NCI-H524 (cell line): Measurements from ENCODE around the gene SELENOV.

ENCODE experiments used
- DNase-seq, 2 experiments: peaks; one replicate each; lab custom pipeline; 2025; lab: John Stamatoyannopoulos, UW

The SELENOV gene

DNA sequence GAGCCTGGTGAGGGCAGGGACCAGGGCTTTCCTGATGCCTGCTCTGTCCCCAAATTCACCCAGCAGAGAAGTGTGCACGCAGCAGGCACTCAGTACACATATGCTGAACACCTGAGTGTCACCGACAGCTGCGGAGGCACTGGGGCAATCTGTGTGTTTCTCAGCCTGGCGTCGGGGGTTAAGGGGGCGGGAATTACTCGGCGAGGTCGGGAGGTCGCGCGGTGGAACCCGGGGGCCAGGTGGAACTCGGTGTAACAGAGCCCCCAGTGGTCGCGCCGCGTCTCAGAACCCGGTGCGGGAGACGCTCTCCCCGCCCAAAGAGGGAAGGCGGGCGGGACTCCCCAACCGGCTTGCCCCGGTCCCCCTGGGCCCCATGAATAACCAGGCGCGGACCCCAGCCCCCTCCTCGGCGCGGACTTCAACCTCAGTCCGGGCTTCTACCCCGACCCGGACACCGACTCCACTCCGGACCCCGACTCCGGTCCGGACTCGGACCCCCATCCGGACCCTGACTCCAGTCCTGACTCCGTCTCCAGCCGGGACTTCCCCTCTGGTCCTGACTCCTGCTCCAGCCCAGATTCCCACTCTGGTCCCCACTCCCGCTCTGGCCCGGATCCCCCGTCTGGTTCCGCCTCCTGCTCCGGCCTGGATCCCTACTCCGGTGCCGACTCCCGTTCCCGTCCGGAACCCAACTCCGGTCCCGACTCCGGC lies at the start of gene SELENOV:
Gene SELENOV (plus strand): TSS at position 300 of the 711 bp plus-strand sequence. CDS start 74 bp downstream, at position 374.
- peak; percentile 64 to 78 for DNase-seq

DNA sequence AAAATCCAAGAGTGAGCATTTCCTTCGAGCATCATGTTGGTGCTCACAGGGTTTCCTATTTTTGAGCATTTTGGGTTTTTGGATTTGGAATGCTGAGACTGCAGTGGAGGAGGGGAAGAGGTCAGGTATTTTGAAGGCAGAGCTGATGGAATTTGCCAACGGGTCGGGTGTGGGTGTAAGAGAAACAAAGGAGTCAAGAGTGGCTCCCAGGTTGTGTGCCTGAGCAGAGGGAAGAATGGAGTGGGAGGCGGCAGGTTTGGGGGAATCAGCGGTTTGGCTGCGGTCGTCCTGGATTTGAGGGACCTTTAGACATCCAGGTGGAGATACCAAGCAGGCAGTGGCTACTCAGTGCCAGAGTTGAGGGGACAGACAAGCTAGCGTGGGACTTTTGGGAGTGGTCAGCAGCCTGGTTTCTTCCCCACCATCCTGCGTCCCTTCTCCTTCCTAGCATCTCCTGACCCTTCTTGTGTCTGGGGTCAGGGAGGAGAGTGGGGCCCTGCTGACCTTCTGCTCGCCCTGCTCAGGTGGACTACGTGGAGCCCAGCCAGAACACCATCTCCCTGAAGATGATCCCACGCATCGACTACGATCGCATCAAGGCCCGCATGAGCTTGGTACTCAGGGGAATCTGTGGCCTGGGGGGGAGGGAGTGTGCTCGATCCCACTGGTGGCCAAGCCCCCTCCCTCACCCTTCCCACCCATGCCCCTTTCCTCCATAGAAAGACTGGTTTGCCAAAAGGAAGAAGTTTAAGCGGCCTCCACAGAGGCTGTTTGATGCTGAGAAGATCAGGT lies 48.8 kb upstream of the SELENOV start:
- DNase-seq: no peak

GRCh38 chr19:39467941-39468340 lies 47.0 kb upstream of the SELENOV start:
- no peak for DNase-seq

GRCh38 chr19:39469036-39469435 lies 45.9 kb upstream of the SELENOV start:
- no peak for DNase-seq

GRCh38 chr19:39469567-39469966 lies 45.4 kb upstream of the SELENOV start:
- DNase-seq: no peak

GRCh38 chr19:39470724-39471339 lies 44.1 kb upstream of the SELENOV start:
- no peak for DNase-seq

- no peak for DNase-seq
Observed at GRCh38 chr19:39471756-39472536, 43.0 kb upstream of the SELENOV start.

DNA sequence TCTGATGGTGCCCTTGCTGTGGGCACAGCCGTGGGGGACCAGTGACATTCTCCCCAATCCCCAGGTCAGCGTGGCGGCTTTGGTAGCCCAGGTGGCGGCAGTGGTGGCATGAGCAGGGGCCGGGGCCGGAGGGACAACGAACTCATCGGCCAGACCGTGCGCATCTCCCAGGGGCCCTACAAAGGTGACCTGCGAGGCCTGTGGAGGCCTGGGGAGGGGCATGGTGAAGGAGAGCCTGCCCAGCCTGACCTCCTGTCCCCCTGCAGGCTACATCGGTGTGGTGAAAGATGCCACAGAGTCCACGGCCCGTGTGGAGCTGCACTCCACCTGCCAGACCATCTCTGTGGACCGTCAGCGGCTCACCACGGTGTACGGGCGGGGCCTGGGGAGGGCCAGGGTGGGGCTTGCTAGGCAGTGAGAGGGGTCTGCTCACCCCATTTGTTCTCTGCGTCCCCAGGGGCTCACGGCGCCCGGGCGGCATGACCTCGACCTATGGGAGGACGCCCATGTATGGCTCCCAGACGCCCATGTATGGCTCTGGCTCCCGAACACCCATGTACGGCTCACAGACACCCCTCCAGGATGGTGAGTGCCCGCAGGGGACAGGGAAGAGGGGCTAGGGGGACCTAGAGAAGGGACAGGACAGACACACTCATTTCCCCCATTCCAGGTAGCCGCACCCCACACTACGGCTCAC lies 42.0 kb upstream of the SELENOV start:
- DNase-seq: no peak

DNA sequence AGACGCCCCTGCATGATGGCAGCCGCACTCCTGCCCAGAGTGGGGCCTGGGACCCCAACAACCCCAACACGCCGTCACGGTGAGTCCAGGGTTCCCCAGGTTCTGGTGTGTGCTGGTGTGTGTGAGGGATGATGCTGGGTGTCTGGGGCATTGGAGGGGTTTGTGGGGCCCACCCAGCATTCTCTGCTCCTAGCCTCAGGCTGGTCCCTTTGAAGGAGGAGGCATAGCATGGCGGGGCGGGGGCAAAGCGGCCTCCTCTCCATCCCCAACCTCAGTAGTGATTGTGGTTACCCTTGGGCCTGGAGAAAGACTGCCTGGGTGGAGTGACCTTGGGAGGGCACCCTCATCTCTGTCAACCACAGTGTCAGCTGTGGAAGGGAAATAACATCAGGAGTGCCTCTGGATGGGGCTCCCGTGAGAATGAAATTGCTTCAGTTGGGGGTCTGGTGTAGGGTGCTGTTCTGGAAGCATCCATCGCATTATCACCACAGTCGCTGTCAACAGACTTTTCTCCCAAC lies 41.4 kb upstream of the SELENOV start:
- DNase-seq: no peak

- DNase-seq: peak; percentile 42 to 63
Observed at GRCh38 chr19:39474139-39474620, 40.8 kb upstream of the SELENOV start.

- DNase-seq: no peak
Observed at GRCh38 chr19:39475748-39476147, 39.2 kb upstream of the SELENOV start.

DNA sequence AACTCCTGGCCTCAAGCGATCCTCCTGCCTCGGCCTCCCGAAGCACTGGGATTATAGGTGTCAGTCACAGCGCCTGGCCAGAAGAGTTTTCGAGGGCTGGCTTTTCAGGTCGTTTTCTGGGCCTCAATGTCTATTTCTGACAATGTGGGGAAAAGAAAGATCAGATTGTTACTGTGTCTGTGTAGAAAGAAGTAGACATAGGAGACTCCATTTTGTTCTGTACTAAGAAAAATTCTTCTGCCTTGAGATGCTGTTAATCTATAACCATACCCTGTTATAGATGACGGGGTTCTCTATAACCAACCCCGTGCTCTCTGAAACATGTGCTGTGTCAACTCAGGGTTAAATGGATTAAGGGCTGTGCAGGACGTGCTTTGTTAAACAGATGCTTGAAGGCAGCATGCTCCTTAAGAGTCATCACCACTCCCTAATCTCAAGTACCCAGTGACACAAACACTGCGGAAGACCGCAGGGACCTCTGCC lies 35.6 kb upstream of the SELENOV start:
- DNase-seq: peak; percentile 78 to 88

- DNase-seq: peak; percentile 78 to 88
Observed at GRCh38 chr19:39479916-39480315, 35.0 kb upstream of the SELENOV start.

DNA sequence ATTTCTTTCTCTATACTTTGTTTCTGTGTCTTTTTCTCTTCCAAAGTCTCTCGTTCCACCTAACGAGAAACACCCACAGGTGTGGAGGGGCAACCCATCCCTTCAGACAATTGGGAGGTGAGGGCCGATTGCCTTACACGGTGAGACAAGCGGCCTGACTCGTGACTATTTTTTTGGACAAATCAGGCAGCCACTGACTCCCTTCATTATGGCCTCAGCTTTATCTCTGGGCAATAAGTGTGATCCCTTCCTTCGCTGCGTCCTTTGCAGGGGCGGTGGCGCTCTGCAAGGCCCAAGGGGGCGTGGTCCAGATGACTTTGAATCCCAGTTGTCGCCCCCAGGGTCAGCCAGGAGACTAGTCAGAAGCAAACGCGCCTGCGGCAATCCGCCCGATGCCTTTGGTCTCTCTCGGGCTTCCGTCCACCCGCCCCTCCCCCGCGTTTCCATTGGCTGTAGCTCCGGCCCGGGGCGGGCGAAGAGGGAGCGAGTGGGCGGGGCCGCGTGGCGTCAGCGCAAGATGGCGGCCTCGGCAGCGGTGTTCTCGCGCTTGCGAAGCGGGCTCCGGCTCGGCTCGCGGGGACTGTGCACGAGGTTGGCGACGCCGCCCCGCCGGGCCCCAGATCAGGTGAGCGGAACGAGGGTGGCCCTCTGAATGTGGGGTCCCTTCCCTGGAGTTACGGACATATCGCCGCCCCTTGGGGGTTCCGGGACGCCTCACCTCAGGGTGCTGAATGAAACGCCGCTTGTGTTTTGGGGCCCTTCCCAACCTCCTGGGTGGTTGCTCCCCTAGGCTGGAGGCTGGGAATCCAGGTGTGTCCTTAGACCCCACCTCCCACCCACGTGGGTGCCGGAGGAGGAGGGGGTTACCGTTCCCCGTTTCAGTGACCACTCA lies 34.4 kb upstream of the SELENOV start, which contains the start of gene TIMM50:
Gene TIMM50 (plus strand): TSS at position 502 of the 892 bp plus-strand sequence. CDS start 16 bp downstream, at position 518.
- DNase-seq: peak; percentile 99 to 100

GRCh38 chr19:39481229-39481545 lies 33.8 kb upstream of the SELENOV start:
- no peak for DNase-seq

- DNase-seq: no peak
Observed at GRCh38 chr19:39481676-39482075, 33.3 kb upstream of the SELENOV start.

- DNase-seq: peak; percentile 100
Observed at GRCh38 chr19:39483141-39483540, 31.8 kb upstream of the SELENOV start.

GRCh38 chr19:39489756-39490155 lies 25.2 kb upstream of the SELENOV start:
- no peak for DNase-seq

DNA sequence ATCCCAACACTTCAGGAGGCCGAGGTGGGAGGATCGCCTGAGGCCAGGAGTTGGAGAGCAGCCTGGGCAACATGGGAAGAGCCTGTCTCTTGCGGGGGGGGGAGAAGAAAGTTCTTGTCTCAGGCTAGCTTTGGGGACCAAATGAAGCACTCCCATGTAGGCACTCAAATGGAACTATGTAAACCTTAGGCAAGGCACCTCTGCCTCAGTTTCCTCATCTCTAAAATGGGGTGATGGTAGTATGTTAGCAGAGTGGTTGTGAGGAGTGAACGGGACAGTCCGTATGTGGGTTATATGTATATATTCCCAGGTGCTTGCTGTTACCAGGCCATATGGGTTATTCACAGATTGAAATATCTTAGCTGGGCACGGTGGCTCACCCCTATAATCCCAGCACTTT lies 22.7 kb upstream of the SELENOV start:
- DNase-seq: no peak

DNA sequence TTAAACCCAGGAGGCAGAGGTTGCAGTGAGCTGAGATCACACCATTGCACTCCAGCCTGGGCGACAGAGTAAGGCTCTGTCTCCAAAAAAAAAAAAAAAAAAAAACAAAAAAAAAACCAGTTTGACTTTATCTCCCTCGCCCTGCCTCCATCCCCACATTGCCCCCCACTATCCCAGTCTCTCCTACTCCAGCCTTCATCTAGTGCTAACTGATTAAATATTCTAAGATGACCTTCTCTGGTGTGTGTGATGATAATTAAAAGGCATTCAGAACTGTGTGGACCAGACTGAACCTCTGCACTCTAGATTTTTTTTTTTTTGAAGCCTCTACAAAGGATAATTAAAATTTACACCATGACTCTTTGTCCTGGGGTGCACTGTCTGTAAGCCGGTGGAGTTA lies 22.2 kb upstream of the SELENOV start:
- DNase-seq: no peak
